Activated T-cell treated with anti-CD3 and anti-CD28 coated beads, Interleukin-2, amount 50 U/mL, for 24 hours (primary cell): ENCODE measurements around the gene HEATR5B.
"Not testable (repeated sequence)": the region's sequence is repeated elsewhere in the genome, so short reads cannot be mapped to it uniquely, and the experiment has no call there.

Source experiments
- DNase-seq: peaks from one replicate; pipeline ENCODE4 v3.0.0-alpha.2; 2020
- H3K27ac Mint-ChIP-seq: 2 replicates; pipeline ENCODE4 v1.8.0; 2020; ENCODE audit warnings: mild to moderate bottlenecking, mixed read lengths
- H3K27me3 Mint-ChIP-seq: 2 replicates; pipeline ENCODE4 v1.8.0; 2020; ENCODE audit warnings: mixed read lengths
- H3K36me3 Mint-ChIP-seq: 2 replicates; pipeline ENCODE4 v1.8.0; 2020; ENCODE audit warnings: low read depth, mixed read lengths
- H3K4me1 Mint-ChIP-seq: 2 replicates; pipeline ENCODE4 v1.8.0; 2020; ENCODE audit warnings: low read depth, mixed read lengths
- H3K4me3 Mint-ChIP-seq: 2 replicates; pipeline ENCODE4 v1.8.0; 2020; ENCODE audit warnings: mild to moderate bottlenecking, moderate library complexity, mixed read lengths
- H3K9me3 Mint-ChIP-seq: 2 replicates; pipeline ENCODE4 v1.8.0; 2020; ENCODE audit warnings: mixed read lengths

Gene HEATR5B

DNA sequence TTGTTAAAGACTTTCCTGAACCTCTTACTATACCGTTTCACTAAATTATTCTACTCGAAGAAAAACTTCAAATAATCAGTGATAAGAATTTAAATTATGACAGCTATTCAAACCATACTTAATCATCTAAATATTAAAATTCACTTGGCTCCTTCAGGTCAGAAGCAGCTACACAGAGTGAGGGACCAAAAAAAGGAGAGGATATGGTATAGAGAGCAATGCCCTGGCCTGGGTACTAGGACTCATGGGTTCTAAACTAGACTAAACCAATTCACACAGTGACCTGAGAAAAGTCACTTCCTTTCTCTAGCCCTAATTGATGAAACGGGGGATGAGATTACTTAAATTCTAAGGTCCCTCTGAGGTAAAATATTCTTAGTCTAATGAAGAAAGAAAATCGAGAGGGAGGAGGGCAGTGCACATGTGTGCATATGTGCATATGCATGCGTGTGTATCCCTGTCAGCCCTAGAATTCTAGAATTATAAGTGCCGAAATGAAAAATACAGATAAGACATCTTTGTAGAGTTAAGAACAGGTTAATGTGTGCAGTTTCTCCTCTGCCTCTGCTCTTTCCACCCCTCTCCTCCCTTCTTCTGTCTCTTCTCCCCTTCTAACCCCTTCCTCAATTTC lies 129.1 kb downstream of the HEATR5B start:
- Mint-ChIP-seq H3K36me3 (peaks cover 27% of the 10 kb centered on the region), H3K27ac (no peak overlapping the region), H3K9me3 (no peaks in the 10 kb centered on the region), H3K4me3 (no peak overlapping the region), H3K4me1 (peaks cover 63% of the 10 kb centered on the region), H3K27me3 (no peaks in the 10 kb centered on the region)
- no peak for DNase-seq

DNA sequence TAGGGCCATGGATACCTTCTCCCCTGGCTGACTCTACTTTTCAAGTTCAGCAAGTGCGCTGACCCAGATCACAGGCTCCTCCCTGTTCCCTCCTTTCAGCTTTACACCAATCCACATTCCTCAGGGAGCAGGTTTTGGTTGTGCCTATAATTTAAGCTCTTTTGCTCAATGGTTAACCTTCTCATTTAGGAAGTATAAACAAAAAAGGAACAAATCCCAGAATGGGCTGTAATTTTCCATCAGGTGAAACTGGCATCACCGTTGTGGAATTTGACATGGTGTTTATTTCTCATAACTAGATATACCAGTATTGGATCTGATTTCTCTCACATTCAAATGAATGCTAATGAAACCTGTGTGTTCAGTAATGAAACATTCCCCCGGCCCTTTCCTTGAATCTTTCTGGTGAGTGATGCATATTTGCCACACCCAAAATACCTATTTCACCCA lies 131.4 kb downstream of the HEATR5B start:
- Mint-ChIP-seq H3K4me1 (peaks cover 61% of the 10 kb centered on the region), H3K36me3 (peaks cover 21% of the 10 kb centered on the region), H3K9me3 (no peaks in the 10 kb centered on the region), H3K27me3 (no peaks in the 10 kb centered on the region), H3K4me3 (no peak overlapping the region), H3K27ac (no peak overlapping the region)
- DNase-seq, result no peak

DNA sequence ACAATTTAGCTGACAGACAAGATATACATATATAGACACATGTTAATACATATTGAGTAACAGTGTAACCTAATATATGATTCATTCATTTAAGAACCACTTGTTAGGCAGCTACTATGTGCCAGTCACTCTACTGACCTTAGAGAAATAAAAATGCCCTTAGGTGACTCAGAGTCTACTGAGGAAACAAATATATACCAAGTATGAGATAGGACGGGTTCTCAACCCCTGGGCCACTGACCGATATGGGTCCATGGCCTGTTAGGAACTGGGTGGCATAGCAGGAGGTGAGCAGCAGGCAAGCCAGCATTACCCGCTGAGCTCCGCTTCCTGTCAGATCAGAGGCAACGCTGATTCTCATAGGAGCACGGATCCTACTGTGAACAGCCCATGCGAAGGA lies 132.6 kb downstream of the HEATR5B start:
- DNase-seq, result no peak
- H3K9me3 Mint-ChIP-seq, result no peaks in the 10 kb centered on the region
- H3K4me1 Mint-ChIP-seq, result peaks cover 55% of the 10 kb centered on the region
- H3K4me3 Mint-ChIP-seq, result no peak overlapping the region
- H3K27me3 Mint-ChIP-seq, result no peaks in the 10 kb centered on the region
- H3K36me3 Mint-ChIP-seq, result peaks cover 15% of the 10 kb centered on the region
- H3K27ac Mint-ChIP-seq, result no peak overlapping the region

DNA sequence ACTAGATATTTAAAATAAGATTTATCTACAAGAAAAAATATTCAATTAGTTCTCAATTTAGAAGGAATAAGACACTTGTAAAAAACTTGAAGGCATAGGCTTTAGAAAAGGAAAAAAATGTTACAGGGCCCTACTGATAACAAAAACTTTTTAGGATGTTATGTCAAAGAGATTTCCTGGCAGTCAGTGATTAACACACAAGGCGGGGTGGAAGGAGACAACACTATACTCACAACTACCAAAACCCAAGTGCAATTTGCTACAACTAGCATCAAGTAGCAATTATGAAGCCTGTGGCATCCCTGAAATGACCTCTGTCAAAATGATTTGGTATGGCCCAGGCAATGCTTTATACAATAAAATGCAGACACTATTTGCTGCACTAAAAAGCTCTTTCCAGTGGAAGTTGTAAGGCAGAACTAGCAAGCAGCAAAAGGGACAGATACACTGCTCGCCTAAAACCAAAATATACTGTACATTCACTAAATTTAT lies 133.1 kb downstream of the HEATR5B start:
- no peak overlapping the region for H3K4me3 Mint-ChIP-seq
- no peak for DNase-seq
- H3K9me3 Mint-ChIP-seq, result no peaks in the 10 kb centered on the region
- H3K36me3 Mint-ChIP-seq, result peaks cover 15% of the 10 kb centered on the region
- H3K27ac Mint-ChIP-seq, result peak overlapping the region; percentile 5
- H3K4me1 Mint-ChIP-seq, result peaks cover 50% of the 10 kb centered on the region
- H3K27me3 Mint-ChIP-seq, result no peaks in the 10 kb centered on the region

DNA sequence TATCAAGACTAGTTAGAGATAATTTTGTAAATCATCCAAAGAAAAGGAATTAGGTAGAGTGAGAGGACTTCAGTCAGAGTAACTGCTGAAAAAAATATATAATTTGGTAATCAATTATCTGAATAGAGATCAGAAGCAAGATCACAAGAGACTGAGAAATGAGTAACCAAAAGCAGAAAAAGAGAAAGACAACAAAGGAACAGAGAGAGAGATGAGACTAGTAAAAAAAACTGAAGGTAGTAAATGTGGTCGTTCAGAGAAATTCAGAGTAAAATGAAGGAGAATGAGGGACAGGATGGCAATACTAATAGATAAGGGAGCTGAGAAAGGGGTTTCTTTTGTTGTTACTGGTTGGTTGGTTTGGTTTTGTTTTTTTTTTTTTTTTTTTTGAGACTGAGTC lies 134.3 kb downstream of the HEATR5B start:
- Mint-ChIP-seq H3K27ac (peak overlapping the region; percentile 44), H3K36me3 (peaks cover 15% of the 10 kb centered on the region), H3K4me3 (no peak overlapping the region), H3K9me3 (no peaks in the 10 kb centered on the region), H3K27me3 (no peaks in the 10 kb centered on the region), H3K4me1 (peaks cover 45% of the 10 kb centered on the region)
- DNase-seq, result no peak

DNA sequence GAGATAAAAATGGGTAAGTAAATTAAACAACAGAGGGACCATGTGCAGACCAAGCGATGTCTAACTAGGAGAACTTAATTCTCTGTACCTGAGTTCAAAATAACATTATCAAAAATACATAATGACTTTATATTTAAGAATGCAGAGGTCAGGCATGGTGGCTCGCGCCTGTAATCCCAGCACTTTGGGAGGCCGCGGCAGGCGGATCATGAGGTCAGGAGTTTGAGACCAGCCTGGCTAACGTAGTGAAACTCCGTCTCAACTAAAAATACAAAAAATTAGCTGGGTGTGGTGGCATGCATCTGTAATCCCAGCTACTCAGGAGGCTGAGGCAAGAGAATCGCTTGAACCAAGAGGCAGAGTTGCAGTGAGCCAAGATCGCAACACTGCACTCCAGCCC lies 138.9 kb downstream of the HEATR5B start:
- not testable (repeated sequence) for H3K27ac Mint-ChIP-seq, DNase-seq, H3K36me3 Mint-ChIP-seq, H3K4me3 Mint-ChIP-seq, H3K9me3 Mint-ChIP-seq, H3K27me3 Mint-ChIP-seq
- peaks cover 18% of the 10 kb centered on the region for H3K4me1 Mint-ChIP-seq

DNA sequence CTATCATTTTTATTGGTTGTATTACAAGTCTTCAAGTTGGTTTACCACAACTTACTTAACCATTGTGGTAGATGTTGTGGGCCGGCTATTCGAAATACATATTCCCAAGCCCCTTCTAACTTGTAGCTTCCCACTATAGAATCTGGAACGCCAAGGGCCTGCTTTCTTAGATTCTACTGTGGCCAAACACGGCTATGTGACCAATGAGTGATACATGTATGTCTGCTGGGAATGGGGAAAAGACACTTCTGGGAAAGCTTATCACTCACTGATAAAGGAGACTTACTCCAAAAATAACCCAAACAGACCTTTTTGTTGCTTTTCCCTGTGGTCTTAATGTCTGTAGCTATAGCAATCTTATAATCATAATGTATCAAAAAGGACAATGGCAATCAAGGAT lies 142.3 kb downstream of the HEATR5B start:
- Mint-ChIP-seq H3K4me3 (no peak overlapping the region), H3K4me1 (peaks cover under 1% of the 10 kb centered on the region), H3K27ac (no peak overlapping the region), H3K36me3 (peaks cover 5% of the 10 kb centered on the region), H3K27me3 (no peaks in the 10 kb centered on the region), H3K9me3 (no peaks in the 10 kb centered on the region)
- DNase-seq, result no peak

DNA sequence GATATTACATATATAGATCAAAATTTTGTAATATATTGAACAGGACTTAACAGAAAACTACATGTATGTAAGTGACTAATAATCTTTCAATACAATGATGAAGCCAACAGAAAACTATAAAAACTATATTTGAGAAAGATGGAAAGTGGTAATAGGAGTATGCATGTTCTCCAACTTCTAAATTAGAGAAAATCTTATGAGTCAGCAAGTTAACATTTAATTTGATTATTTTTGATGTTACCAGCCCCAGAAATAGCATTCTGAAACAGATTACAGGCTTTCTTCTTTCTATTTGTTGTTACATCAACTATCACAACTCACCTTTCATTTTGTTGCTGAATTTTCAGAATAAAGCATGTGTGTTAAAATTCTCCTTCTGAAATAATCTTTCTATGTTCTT lies 147.6 kb downstream of the HEATR5B start:
- not testable (repeated sequence) for H3K36me3 Mint-ChIP-seq, H3K27ac Mint-ChIP-seq, H3K4me3 Mint-ChIP-seq, H3K27me3 Mint-ChIP-seq, H3K9me3 Mint-ChIP-seq, DNase-seq
- peaks cover 11% of the 10 kb centered on the region for H3K4me1 Mint-ChIP-seq

DNA sequence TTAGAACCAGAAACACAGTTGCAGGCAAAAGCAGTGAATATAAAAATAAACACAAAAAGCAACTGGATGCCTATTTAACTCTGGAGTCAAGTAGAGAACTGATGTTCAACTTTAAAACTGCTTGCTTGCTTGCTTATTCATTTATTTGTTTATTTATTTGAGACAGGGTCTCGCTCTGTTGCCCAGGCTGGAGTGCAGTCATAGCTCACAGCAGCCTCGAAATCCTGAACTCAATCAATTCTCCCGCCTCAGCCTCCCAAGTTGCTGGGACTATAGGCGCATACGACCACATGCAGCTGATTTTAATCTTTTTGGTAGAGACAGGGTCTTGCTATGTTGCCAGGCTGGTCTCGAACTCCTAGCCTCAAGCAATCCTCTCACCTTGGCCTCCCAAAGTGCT lies 152.5 kb downstream of the HEATR5B start:
- DNase-seq, H3K27me3 Mint-ChIP-seq, H3K9me3 Mint-ChIP-seq, H3K27ac Mint-ChIP-seq, H3K36me3 Mint-ChIP-seq, H3K4me3 Mint-ChIP-seq: not testable (repeated sequence)
- peaks cover 26% of the 10 kb centered on the region for H3K4me1 Mint-ChIP-seq
